Measurements from ENCODE around the gene VWDE.
"Not testable (repeated sequence)": the region's sequence is repeated elsewhere in the genome, so short reads cannot be mapped to it uniquely, and the experiment has no call there.

The VWDE gene

DNA sequence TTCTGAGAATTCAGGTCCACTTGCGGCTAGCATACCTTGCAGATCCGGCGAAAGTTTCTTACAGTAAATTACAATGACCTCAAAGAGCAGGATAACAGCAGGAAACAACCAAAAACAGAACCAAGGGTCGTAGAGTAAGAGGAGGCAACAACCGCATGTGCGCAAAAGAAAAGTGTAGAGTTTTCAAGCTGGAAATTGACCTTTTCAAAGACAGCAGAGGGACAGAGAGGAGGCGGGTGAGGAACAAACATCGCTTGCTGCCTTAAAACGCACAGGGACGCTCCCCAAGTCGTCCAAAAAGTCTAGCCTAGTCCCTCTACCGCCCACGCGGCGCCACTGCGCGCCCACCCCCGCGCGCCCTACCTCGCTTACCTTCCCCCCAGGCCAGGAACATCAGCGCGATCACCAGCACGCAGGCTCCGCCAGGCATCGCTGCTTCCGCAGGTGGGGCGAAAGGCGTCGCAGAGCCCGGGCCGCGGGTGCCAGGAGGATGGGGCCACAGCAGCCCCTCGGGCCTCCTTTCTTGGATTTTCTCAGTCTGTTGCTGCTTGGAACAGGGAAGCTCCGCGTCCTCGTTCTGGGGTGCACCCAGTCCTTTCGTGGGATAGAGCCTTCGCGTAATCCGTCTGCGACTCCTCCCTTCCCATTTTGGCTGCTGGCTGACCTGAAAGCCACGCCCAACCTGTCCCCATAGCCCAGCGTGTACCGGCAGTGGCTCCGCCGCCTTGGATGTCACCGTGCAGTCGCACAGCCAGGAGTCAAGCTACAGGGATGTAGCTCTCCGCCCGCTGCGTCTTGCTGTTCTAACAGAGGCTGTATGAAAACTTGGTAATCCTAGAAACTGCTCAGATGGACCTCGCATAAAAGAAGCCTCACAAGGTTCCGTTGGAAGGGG, at the start of gene VWDE:
VWDE (minus strand) TSS at position 579 of the 895 bp plus-strand sequence; CDS start at position 430, 149 bp downstream.
- no peak for DNase-seq (ENCODE audit: low spot score)

DNA sequence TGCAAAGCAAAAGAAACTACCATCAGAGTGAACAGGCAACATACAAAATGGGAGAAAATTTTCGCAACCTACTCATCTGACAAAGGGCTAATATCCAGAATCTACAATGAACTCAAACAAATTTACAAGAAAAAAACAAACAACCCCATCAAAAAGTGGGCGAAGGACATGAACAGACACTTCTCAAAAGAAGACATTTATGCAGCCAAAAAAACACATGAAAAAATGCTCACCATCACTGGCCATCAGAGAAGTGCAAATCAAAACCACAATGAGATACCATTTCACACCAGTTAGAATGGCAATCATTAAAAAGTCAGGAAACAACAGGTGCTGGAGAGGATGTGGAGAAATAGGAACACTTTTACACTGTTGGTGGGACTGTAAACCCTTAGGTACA, 49.5 kb upstream of the VWDE start:
- not testable (repeated sequence) for DNase-seq (ENCODE audit: low spot score)

DNA sequence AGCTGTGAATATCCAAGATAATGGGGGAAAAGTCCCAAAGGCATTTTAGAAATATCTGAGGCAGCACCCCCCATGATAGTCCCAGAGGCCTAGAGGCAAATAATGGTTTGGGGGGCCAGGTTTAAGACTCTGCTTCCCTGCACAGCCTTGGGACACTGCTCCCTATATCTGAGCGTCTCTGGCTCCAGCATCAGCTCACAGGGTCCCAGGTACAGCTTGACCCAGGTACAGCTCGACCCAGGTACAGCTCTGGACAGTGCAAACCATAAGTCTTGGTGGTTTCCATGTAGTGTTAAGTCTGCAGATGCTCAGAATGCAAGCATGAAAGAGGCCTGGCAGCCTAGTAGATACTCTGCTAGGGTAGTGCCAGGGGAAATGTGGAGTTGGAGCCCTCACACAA, 47.0 kb upstream of the VWDE start:
- no peak for DNase-seq (ENCODE audit: low spot score)

DNA sequence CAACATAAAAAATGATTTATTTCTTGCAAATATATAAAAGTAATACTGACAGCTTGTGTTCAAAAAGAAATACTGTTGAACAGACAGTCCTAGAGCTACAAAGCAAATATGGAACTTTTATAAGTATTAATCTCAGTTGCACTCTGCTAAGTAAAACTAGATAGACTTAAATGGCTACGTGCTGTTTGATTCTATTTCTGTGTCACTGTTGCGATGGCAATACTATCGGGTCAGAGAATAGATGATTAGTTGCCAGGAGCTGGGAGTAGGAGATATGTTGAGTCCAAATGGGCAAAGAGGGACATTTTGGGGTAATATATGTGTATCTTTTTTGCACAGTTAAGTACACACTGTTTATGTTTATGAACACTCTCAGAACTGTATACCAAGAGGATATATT, 41.1 kb upstream of the VWDE start:
- no peak for DNase-seq (ENCODE audit: low spot score)

DNA sequence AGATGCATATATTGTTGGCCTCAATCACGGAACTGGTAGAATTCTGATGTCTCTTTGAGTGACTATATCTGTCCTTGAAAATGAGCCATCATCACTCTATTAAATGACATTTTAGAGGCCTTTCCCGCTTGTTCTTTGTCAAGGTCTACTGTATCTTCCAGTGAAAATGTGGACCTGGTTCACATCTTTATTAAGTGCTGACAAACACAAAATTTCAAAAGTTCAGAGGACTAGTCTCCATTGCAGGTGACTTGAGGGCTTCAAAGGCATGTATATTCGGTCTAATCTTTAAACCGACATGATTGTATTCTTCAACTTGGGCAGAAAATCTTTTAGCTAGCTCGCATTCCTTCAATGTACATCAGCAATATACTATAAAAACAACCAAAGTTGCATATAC, 36.6 kb upstream of the VWDE start:
- DNase-seq (ENCODE audit: low spot score) = no peak

DNA sequence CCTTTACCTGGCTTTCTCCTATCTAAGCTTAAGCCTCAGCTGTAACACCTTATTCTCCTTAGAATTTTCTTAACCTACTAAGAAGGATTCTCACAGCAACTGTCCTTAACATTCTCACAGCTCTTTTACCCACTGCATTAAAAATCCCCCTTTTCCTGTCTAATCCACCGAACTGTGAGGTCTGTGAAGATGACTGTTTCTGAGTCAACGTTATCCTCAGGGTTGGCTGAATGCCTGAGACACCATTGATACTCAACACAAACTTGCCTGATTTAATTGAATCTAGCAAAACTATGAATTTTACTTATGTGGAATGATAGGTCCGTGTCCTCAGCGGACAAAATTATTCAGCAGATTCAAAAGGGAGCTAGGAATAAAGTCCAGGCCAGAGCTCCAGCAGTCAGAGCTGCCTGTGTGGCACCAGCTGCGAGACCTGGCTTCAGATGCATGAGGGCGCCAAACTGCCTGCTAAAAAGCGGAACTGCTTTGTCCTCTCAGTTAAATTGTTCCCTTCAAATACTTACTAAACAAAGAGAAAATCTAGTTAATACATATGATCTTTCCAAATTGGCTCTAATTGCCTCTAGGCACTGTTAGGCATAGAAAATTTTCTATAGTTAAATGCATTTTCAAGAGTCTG, 33.4 kb upstream of the VWDE start:
- no peak for DNase-seq (ENCODE audit: low spot score)

DNA sequence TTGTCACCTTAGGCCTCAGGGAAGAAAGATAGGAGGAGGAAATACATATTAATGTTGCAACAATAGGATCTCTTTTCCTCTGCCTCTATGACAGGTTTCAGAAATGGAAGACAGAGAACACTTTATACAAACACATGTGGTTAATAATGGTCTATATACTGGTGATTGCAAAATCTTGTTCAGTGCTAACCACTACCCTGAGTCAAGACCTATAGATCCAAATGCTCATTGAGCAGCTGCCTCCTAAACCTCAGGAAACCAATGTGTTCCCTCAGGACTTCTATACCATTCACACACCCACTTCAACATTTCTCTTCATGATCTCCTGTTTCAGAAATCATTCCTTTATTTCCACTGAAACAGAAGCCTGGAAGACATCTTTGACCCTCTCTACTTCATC, 32.5 kb upstream of the VWDE start:
- DNase-seq (ENCODE audit: low spot score) = no peak

DNA sequence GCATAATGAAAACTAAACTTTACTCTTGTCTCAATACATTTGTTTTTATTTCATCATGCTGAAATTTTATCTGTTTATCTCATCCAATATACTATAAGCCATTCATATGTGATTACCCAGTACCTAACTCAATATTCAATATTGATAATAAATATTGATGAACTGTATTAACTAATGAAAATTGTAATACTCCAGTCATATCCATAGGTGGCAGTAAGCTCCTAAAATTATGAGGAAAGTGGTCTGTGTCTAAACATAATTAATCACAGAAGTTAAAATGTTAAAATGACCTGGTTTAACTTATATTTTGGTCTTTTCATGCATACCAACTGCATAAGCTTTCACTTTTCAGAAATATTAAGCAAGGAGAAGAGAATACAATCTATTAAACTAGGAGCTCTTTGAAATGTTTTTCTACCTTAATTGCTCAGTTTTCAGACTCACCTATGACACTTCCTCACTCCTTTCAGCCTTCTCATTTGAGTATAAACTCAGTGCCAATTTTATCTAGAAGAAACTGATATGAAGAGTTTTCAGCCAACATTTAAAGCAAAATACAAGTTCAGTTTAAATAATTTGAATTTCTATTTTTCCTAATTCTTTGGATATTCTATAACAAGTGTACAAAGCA, 30.5 kb upstream of the VWDE start:
- DNase-seq (ENCODE audit: low spot score) = no peak

DNA sequence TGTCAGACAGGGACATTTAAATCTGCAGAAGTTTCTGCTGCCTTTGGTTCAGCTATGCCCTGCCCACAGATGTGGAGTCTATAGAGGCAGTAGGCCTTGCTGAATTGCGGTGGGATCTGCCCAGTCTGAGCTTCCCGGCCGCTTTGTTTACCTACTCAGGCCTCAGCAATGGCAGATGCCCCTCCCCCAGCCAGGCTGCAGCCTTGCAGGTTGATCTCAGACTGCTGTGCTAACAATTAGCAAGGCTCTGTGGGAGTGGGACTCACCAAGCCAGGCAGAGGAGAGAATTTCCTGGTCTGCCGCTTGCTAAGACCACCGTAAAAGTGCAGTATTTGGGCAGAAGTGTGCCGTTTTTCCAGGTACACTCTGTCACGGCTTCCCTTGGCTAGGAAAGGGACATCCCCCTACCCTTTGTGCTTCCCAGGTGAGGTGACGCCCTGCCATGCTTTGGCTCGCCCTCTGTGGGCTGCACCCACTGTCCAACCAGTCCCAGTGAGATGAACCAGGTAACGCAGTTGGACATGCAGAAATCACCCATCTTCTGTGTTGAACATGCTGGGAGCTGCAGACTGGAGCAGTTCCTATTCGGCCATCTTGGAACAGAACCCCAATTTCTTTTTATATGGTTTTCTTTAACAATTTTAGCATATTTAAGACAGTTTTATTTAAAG, 28.4 kb upstream of the VWDE start:
- DNase-seq (ENCODE audit: low spot score) = no peak

DNA sequence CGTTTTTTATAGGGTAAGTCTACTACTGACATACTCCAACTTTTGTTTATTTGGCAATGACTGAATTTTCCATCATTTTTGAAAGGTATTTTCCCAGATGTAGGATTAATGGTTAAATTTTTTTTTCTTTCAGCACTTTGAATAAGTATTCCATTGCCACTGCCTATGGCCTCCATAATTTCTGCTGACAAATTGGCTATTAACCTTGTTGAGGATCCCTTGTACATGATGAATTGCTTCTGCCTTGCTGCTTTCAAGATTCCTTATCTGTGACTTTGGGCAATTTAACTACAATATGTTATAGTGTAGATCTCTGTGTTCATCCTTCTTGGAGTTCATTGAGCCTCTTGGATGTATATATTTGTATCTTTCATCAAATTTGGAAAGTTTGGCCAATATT, 21.6 kb upstream of the VWDE start:
- DNase-seq (ENCODE audit: low spot score) = no peak

DNA sequence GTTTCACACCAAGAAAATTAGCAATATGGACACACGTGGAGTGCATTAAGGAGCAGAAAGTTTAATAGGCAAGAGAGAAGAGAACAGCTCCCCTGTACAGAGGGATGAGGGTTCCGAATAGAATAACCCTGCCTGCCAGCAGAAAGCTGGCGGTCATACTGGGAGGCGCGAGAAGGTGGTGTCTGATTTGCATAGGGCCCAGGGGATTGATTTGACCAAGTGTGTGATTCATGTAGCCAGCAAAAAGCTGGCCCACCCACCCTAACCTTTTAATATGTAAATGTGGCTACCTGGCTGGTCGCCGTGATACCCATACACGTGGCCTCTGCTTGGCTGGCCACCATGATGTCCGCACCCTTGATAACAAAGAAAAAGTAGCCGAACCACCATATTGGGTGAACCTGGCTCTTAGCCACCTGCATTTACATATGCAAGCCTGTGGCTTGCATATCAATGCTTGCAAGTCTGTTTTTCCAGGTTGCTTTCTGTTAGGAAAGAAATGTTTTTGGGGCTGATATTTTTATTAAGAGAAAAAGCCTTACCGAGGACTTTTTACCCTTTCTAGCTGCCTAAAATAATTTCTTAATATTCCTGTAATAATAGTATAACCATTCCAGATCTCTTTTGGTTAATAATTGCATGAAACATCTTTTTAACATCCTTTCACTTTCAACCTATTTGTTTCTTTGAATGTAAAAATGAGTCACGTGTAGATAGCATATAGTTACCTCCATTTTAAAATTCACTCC, 20.5 kb upstream of the VWDE start:
- no peak for DNase-seq (ENCODE audit: low spot score)

DNA sequence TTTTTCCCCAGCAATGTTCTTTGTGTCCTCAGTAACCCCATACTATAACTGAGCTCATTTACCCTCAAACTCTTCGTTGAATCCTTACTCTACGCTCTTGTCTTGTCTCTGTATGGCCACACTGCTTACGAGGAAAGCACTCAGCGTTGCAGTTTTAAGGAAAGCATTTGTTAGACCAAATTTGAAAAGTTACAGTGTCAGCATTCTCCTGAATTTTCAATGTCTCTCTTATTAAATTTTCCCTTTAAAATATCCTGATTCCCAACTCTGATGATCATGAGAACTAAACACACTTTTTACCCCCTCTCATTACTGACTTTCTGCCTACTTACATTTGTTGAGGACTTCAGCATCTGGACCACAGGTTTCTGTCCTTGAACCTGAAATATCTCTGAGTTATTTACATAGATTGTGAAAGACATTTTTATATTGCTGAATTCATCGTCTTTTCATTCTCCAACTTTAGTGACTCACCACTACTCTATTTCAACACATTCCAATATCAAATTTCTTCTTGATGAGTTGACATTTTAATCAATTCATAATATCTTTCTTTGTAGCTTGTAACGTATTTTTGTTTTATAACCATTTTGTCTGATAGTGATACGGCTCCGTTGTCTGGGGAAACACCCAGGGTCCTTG, 19.8 kb upstream of the VWDE start:
- DNase-seq (ENCODE audit: low spot score) = no peak

DNA sequence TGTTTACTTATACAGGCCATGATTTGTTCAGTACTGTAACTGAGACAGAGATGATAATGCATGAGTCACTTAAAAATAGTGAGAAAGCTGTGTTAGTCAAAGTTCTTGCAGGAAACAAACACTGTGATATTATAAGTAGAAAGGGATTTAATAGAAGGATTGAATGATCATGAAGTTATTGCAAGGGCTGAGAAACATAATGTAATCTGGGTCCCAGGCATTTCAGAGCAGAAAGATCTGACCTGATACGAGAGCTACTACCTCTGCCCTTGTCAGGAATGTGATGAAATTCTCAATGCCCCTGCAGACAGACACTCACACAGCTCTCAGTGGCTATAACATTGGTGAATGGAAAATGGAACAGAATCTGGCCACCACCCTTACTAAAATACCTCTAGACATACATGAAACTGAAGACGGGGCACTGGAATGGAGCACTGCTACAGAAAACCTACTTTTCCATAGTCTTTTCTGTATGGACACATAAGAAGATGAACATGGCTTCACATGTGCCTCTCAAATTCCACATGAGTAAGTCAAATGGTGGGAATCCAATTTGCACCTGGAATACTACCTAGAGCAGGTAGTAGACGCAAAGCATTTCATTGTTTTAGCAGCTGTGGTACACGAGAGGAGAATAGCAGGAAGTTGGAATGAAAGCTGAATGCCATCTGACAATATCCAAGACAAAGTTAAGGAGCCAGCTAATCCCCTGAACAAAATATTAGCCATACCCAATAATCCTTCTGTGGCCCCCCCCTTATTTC, 19.1 kb upstream of the VWDE start:
- no peak for DNase-seq (ENCODE audit: low spot score)

DNA sequence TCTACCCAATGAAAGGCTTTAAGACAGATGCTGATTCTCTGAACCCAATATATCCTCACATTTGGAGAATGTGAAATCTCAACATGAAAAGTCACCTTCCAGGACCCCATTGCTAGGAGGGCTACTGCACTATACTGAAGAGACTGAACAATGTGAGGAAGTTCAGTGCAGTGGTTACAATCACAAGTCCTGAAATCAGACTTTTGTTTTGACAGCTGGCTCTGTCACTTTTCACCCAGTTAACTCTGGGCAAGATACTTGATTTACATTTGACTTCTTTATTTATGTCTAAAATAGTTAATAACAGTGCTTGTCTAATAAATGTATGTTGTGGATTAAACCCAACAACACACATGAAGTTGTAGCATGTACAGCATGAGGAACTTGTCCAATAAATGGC, 14.8 kb upstream of the VWDE start:
- no peak for DNase-seq (ENCODE audit: low spot score)

DNA sequence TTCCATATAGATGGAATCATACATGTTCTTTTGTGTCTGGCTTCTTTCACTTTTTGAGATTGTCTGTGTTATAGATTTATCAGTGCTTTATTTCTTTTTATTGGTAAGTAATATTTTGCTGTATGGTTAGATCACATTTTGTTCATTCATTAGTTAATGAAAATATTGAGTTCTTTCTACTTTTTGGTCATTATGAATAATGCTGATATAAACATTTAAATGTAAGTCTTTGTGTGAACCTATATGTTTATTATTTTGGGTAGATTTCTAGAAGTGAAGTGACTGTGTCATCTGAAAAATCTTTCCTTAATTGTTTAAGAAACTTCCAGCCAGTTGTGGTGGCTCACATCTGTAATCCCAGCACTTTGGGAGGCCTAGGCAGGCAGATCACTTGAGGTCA, 11.4 kb upstream of the VWDE start:
- no peak for DNase-seq (ENCODE audit: low spot score)

DNA sequence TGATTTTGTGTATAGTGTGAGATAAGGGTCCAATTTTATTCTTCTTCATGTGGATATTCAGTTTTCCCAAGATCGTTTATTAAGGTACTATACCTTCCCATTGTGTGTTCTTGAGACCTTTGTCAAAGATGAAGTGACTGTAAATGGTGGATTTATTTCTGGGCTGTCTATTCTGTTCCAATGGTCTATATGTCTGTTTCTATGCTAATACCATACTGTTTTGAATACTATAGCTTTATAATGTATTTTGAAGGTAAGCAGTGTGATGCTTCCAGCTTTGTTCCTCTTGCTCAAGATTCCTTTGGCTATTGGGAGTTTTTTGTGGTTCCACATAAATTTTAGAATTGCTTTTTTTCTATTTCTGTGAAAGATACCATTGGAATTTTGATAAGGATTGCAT, 8.7 kb upstream of the VWDE start:
- DNase-seq (ENCODE audit: low spot score) = no peak

DNA sequence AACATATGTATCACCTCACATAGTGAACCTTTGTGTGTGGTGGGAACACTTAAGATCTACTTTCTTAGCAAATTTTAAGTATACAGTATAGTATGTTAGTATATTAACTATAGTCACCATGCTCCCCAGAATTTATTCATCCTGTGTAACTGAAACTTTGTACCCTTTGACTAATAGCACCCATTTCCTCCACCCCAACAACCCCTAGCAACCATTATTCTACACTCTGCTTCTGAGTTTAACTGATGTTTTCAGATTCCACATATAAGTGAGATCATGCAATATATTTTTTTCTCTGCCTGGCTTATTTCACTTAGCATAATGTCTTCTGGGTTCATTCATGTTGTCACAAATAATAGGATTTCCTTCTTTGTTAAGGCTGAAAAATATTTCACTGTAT, 6.9 kb upstream of the VWDE start:
- no peak for DNase-seq (ENCODE audit: low spot score)

DNA sequence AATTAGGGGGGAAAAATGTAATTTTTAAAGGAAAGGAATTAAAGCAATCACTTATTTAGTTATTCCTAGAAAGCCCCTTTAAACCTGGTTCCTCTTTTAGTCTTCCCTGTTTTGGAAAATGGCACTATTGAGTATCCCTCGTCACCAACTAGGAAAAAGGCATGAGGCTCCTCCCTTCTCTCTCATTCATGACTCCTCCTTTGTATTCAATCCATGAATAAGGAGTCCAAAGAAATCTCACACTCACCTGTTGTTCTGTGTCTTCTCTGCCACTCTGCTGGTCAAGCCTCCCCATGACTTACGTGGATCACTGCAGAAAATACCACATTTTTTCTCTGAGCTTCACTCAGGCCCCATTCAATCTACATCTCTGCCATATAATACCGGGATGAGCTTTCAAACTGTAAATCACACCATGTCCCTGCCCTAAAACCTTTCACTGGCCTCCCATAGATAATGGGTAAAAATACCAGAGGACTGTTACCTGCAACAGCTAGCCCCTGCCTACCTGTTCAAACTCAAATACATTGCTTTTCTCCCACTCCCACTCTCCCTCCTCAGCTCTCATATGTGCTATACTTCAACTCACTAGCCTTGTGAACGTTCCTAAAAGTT, 5.5 kb upstream of the VWDE start:
- no peak for DNase-seq (ENCODE audit: low spot score)

DNA sequence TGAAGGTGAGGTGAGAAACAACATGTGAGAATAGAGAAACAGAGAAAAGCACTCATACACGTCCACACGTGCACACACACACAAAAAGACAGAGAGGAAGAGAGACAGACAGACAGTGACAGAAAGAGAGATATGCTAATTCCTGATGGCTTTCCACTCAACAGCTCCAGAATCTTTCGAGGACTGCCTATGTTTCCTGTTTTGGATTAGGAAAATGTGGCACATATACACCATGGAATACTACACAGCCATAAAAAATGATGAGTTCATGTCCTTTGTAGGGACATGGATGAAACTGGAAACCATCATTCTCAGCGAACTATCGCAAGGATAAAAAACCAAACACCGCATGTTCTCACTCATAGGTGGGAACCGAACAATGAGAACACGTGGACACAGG, 4.0 kb upstream of the VWDE start:
- DNase-seq (ENCODE audit: low spot score) = not testable (repeated sequence)

DNA sequence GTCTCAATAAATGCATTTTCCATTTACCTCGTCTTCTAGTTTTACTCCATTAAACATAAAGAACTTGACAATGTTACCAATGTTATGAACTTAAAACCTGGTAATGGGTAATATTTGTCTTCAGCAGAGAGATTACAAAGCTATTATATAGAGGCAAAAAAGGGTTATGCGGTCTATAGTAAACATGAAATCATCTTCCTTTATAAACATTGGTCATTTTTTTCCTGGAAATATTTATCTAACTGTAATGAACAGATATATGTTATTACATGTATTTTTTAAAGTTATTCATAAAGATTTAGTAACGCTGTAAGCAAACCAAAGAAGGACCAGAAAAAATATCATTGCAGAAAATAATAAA, 1.3 kb downstream of the VWDE start:
- DNase-seq (ENCODE audit: low spot score) = no peak

All from hematopoietic multipotent progenitor cell treated with erythropoietin and hydrocortisone succinate and interleukin-3 and kit ligand, for 17 days (in vitro differentiated cells).